KMS-11 (cell line): ENCODE measurements around the gene LONRF2.
"Not testable (repeated sequence)": the region's sequence is repeated elsewhere in the genome, so short reads cannot be mapped to it uniquely, and the experiment has no call there.

Source experiments
- H2AFZ ChIP-seq: fragments of 200-600 bp; sonication (generic); 2 replicates; pipeline ENCODE4 v1.6.1; 2016; ENCODE audit warnings: antibody characterized with exemption, mixed run types, low read depth
- H3K27ac ChIP-seq: fragments of 200-600 bp; sonication (generic); 2 replicates; pipeline ENCODE4 v1.6.1; 2016; ENCODE audit warnings: mild to moderate bottlenecking, mixed run types
- H3K27me3 ChIP-seq: fragments of 200-600 bp; sonication (generic); 2 replicates; pipeline ENCODE4 v1.6.1; 2017; ENCODE audit warnings: mild to moderate bottlenecking, low read depth, mixed run types, moderate library complexity; ENCODE audit not compliant: insufficient read depth
- H3K36me3 ChIP-seq: fragments of 200-600 bp; sonication (generic); 2 replicates; pipeline ENCODE4 v1.6.1; 2017; ENCODE audit warnings: mild to moderate bottlenecking, mixed run types; ENCODE audit not compliant: insufficient read depth
- H3K4me1 ChIP-seq: fragments of 200-600 bp; sonication (generic); 2 replicates; pipeline ENCODE4 v1.6.1; 2016; ENCODE audit warnings: mild to moderate bottlenecking, low read depth, mixed run types; ENCODE audit not compliant: poor library complexity, severe bottlenecking
- H3K4me2 ChIP-seq: fragments of 200-600 bp; sonication (generic); 2 replicates; pipeline ENCODE4 v1.7.0; 2016; ENCODE audit warnings: mild to moderate bottlenecking, mixed run types
- H3K4me3 ChIP-seq: fragments of 200-600 bp; sonication (generic); IDR thresholded peaks from 2 replicates; pipeline ENCODE4 v1.6.1; 2017; ENCODE audit warnings: low read depth, low read length, mixed read lengths; ENCODE audit not compliant: insufficient read depth
- H3K79me2 ChIP-seq: fragments of 200-600 bp; sonication (generic); 2 replicates; pipeline ENCODE4 v1.6.1; 2016; ENCODE audit warnings: low read depth, mixed run types; ENCODE audit not compliant: insufficient read depth
- H3K9ac ChIP-seq: fragments of 200-600 bp; sonication (generic); 2 replicates; pipeline ENCODE4 v1.6.1; 2016; ENCODE audit warnings: mild to moderate bottlenecking, mixed run types
- H4K20me1 ChIP-seq: fragments of 200-600 bp; sonication (generic); 2 replicates; pipeline ENCODE4 v1.6.1; 2016; ENCODE audit warnings: mild to moderate bottlenecking, mixed run types; ENCODE audit not compliant: insufficient read depth
- TF ChIP-seq, protein P1 (sequence below): fragments of 200-600 bp; sonication (generic); conservative IDR thresholded peaks from 2 replicates; pipeline ENCODE4 v1.6.1; 2017; ENCODE audit warnings: low read depth, mild to moderate bottlenecking, antibody characterized with exemption, low read length, moderate library complexity, mixed read lengths

Gene LONRF2

DNA sequence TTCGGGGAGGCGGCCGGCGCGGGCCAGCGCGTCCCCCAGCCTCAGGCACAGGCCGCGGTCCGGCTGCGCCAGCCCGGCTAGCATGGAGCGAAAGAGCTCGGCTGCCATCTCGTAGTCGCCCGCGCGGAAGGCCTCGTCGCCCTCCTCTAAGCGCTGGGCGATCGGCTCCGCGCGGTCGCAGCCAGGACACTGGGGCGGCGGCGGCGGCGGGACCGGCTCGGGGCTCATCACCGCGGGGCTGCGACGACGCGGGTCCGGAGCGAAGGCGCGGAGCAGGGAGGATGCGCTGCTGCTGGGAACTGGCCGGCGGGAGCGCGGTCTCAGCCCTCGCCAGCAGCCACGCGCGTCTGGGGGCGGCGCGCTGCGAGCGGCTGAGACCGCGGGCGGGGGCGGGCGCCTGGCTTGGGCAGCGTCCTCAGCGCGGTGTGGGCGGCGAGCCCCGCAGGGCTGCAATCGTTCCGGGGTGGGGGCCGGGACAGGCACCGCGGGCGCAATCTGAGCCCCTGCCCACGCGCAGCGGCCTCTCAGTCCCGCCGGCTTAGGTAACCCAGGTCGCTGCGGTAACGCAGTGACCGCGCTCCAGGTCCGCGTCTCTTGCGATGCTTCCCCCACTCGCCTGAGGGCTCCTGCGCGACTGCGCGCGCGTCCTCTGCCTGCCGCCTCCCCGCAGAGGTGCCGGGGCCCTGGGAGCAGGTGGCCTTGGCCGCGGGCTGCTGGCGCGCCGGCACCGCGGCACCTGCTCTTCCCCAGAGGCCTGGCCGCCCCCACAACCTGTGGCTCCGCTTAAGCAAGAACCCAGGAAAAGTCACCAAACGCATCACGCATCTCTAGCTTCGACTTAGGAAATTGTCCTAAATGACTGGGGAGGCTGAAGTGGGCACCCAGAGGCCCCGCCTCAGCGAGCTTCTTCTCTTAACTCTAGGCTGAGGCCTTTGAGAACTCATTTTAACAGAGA is at the start of gene LONRF2:
Gene LONRF2, minus strand, starts transcription at position 636 of the 955 bp plus-strand sequence. Its CDS starts 408 bp downstream, at position 228.
- Histone ChIP-seq H3K9ac (no peak within 1 kb of the TSS), H3K4me3 (no peak within 1 kb of the TSS), H3K4me1 (no peaks in the 10 kb centered on the region), H2AFZ (no peak within 1 kb of the TSS), H3K36me3 (no peaks in the 10 kb centered on the region), H3K79me2 (no peaks in the 10 kb centered on the region), H3K4me2 (no peak within 1 kb of the TSS), H3K27me3 (no peaks in the 10 kb centered on the region), H4K20me1 (no peaks in the 10 kb centered on the region), H3K27ac (no peak within 1 kb of the TSS)
- TF ChIP-seq, protein P1, sequence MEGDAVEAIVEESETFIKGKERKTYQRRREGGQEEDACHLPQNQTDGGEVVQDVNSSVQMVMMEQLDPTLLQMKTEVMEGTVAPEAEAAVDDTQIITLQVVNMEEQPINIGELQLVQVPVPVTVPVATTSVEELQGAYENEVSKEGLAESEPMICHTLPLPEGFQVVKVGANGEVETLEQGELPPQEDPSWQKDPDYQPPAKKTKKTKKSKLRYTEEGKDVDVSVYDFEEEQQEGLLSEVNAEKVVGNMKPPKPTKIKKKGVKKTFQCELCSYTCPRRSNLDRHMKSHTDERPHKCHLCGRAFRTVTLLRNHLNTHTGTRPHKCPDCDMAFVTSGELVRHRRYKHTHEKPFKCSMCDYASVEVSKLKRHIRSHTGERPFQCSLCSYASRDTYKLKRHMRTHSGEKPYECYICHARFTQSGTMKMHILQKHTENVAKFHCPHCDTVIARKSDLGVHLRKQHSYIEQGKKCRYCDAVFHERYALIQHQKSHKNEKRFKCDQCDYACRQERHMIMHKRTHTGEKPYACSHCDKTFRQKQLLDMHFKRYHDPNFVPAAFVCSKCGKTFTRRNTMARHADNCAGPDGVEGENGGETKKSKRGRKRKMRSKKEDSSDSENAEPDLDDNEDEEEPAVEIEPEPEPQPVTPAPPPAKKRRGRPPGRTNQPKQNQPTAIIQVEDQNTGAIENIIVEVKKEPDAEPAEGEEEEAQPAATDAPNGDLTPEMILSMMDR: no peak

- no peak overlapping the region for H2AFZ ChIP-seq
Measured at GRCh38 chr2:100367163-100367562, 44.9 kb upstream of the LONRF2 start.

DNA sequence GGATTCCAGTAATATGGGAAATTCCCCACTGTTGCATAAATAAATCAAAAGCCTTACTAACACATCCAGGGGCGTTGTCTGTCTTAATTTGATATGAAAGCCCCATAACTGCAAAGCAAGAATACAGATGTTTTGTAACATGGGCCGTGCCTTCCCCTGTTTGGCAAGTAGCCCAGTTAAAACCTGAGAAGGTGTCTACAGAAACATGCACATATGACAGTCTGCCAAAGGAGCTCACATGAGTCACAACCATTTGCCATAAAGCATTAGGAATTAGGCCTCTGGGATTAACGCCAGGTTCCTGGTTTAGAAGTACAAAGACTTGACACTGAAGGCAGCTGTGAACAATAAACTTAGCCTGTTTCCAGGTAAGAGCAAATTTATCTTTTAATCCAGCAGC is 43.1 kb upstream of the LONRF2 start:
- Histone ChIP-seq H3K27me3 (no peaks in the 10 kb centered on the region), H3K27ac (no peak overlapping the region), H3K9ac (no peak overlapping the region), H3K4me3 (no peak overlapping the region), H3K36me3 (no peaks in the 10 kb centered on the region), H2AFZ (no peak overlapping the region), H3K79me2 (no peaks in the 10 kb centered on the region), H4K20me1 (no peaks in the 10 kb centered on the region), H3K4me1 (no peaks in the 10 kb centered on the region), H3K4me2 (no peak overlapping the region)
- TF ChIP-seq, protein P1: no peak

More at GRCh38 chr2:100367163-100367562, 44.9 kb upstream of the LONRF2 start:
- H4K20me1 ChIP-seq: no peaks in the 10 kb centered on the region
- no peaks in the 10 kb centered on the region for H3K27me3 ChIP-seq
- H3K4me2 ChIP-seq: no peak overlapping the region
- H3K27ac ChIP-seq: no peak overlapping the region
- H3K79me2 ChIP-seq: no peaks in the 10 kb centered on the region
- no peak overlapping the region for H3K9ac ChIP-seq
- H3K4me1 ChIP-seq: no peaks in the 10 kb centered on the region
- TF ChIP-seq, protein P1: no peak
- no peaks in the 10 kb centered on the region for H3K36me3 ChIP-seq
- H3K4me3 ChIP-seq: no peak overlapping the region

- H3K36me3 ChIP-seq, H3K27ac ChIP-seq, H3K4me3 ChIP-seq: not testable (repeated sequence)
Measured at GRCh38 chr2:100362269-100362668, 40.0 kb upstream of the LONRF2 start.

DNA sequence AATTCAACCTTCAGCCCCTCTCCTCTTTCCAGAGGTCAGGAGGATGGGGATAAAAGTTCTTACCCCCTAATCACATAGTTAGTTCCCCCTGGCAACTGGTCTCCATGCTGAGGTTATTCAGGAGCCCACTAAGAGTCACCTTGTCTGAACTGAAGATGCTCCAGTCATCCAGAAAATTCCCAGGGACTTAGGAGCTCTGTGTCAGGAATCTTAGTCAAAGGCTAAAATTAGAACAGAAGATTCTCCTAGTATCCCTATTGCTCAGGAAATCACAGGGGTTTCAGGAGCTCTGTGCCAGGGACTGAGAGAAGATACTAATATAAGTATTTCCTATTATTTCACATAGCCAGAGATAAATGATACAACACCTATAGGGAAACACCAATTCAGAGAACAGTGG is 37.3 kb upstream of the LONRF2 start:
- no peaks in the 10 kb centered on the region for H3K79me2 ChIP-seq
- no peak overlapping the region for H3K27ac ChIP-seq
- no peak overlapping the region for H3K9ac ChIP-seq
- H2AFZ ChIP-seq: no peak overlapping the region
- H3K27me3 ChIP-seq: no peaks in the 10 kb centered on the region
- no peaks in the 10 kb centered on the region for H3K4me1 ChIP-seq
- H3K4me3 ChIP-seq: no peak overlapping the region
- no peak overlapping the region for H3K4me2 ChIP-seq
- H4K20me1 ChIP-seq: no peaks in the 10 kb centered on the region
- H3K36me3 ChIP-seq: no peaks in the 10 kb centered on the region
- TF ChIP-seq, protein P1: no peak

More at GRCh38 chr2:100362269-100362668, 40.0 kb upstream of the LONRF2 start:
- H2AFZ ChIP-seq, H3K27me3 ChIP-seq, H3K4me1 ChIP-seq, H3K79me2 ChIP-seq, H3K4me2 ChIP-seq, H4K20me1 ChIP-seq, H3K9ac ChIP-seq: not testable (repeated sequence)
